Liver (tissue), 9 donors: Measurements from ENCODE around the gene PCNX2. TPM values are rescaled to one million over a fixed set of nuclear protein-coding genes. Genes with fewer than 3 reads are reported as not detected.

Experiments
- DNase-seq: peaks from one replicate; pipeline ENCODE4 v3.0.0-alpha.2; 2017; ENCODE audit warnings: low spot score
- H3K27ac ChIP-seq, 2 donors: one replicate each; pipeline ENCODE4 v1.7.0; 2013; ENCODE audit warnings: inconsistent platforms in 2 of 2, low read length in 2 of 2, control low read depth in 1 of 2, low read depth in 1 of 2, mild to moderate bottlenecking in 1 of 2
- H3K27me3 ChIP-seq, 4 donors: one replicate each; pipeline versions ENCODE4 v1.6.1 to v1.7.0; 2013; ENCODE audit warnings: low read length in 3 of 4, inconsistent platforms in 1 of 4, mild to moderate bottlenecking in 1 of 4, moderate library complexity in 1 of 4; ENCODE audit not compliant: control insufficient read depth in 4 of 4, insufficient read depth in 4 of 4
- H3K36me3 ChIP-seq, 4 donors: one replicate each; pipeline versions ENCODE4 v1.6.1 to v1.7.0; 2013; ENCODE audit warnings: low read length in 3 of 4, mild to moderate bottlenecking in 3 of 4, low read depth in 1 of 4, moderate library complexity in 1 of 4; ENCODE audit not compliant: control insufficient read depth in 4 of 4, insufficient read depth in 3 of 4
- H3K4me1 ChIP-seq, 4 donors: one replicate each; pipeline versions ENCODE4 v1.6.1 to v1.7.0; 2013; ENCODE audit warnings: low read length in 3 of 4, mild to moderate bottlenecking in 3 of 4, moderate library complexity in 1 of 4; ENCODE audit not compliant: control insufficient read depth in 4 of 4, insufficient read depth in 4 of 4
- H3K4me3 ChIP-seq, 3 donors: one replicate each; pipeline versions ENCODE4 v1.6.1 to v1.7.0; 2013; ENCODE audit warnings: low read length in 3 of 3, control low read depth in 1 of 3, low read depth in 1 of 3, mild to moderate bottlenecking in 1 of 3
- H3K9ac ChIP-seq, 2 donors: one replicate each; pipeline ENCODE4 v1.7.0; 2013; ENCODE audit warnings: low read length in 2 of 2, mild to moderate bottlenecking in 2 of 2, moderate library complexity in 2 of 2, control low read depth in 1 of 2, low read depth in 1 of 2
- H3K9me3 ChIP-seq, 4 donors: one replicate each; pipeline versions ENCODE4 v1.6.1 to v1.7.0; 2013; ENCODE audit warnings: low read length in 3 of 4; ENCODE audit not compliant: control insufficient read depth in 4 of 4
- EGR1 ChIP-seq, 2 donors: IDR thresholded peaks; 2 replicates each; pipeline ENCODE4 v1.6.1; 2016 to 2018; ENCODE audit warnings: antibody characterized with exemption in 2 of 2, low read depth in 2 of 2
- FOXA1 ChIP-seq: IDR thresholded peaks from 2 replicates; pipeline ENCODE4 v1.6.1; 2016; ENCODE audit warnings: antibody characterized with exemption
- FOXA2 ChIP-seq: IDR thresholded peaks from 2 replicates; pipeline ENCODE4 v1.6.1; 2016; ENCODE audit warnings: antibody characterized with exemption
- GABPA ChIP-seq, 2 donors: IDR thresholded peaks in 1 of 2; conservative IDR thresholded peaks in 1 of 2; 2 replicates each; pipeline ENCODE4 v1.6.1; 2016; ENCODE audit warnings: antibody characterized with exemption in 2 of 2, mild to moderate bottlenecking in 1 of 2, moderate library complexity in 1 of 2
- HNF4A ChIP-seq, 2 donors: conservative IDR thresholded peaks; 2 replicates each; pipeline ENCODE4 v1.6.1; 2016; ENCODE audit warnings: antibody characterized with exemption in 2 of 2, mild to moderate bottlenecking in 2 of 2
- HNF4G ChIP-seq: IDR thresholded peaks from 2 replicates; pipeline ENCODE4 v1.6.1; 2016; ENCODE audit warnings: antibody characterized with exemption
- JUND ChIP-seq, 2 donors: IDR thresholded peaks; 2 replicates each; pipeline ENCODE4 v1.6.1; 2016; ENCODE audit warnings: antibody characterized with exemption in 2 of 2
- NR2F2 ChIP-seq: IDR thresholded peaks from 2 replicates; pipeline ENCODE4 v1.6.1; 2016; ENCODE audit warnings: antibody characterized with exemption
- RAD21 ChIP-seq, 2 donors: IDR thresholded peaks; 2 replicates each; pipeline ENCODE4 v1.6.1; 2016; ENCODE audit warnings: antibody characterized with exemption in 2 of 2, mild to moderate bottlenecking in 2 of 2
- RXRA ChIP-seq, 2 donors: IDR thresholded peaks; 2 replicates each; pipeline ENCODE4 v1.6.1; 2017 to 2018; ENCODE audit warnings: antibody characterized with exemption in 2 of 2, mild to moderate bottlenecking in 1 of 2
- SP1 ChIP-seq: IDR thresholded peaks from 2 replicates; pipeline ENCODE4 v1.6.1; 2018; ENCODE audit warnings: antibody characterized with exemption, mild to moderate bottlenecking
- TAF1 ChIP-seq: conservative IDR thresholded peaks from 2 replicates; pipeline ENCODE4 v1.6.1; 2016; ENCODE audit warnings: antibody characterized with exemption, mild to moderate bottlenecking
- YY1 ChIP-seq: IDR thresholded peaks from 2 replicates; pipeline ENCODE4 v1.6.1; 2016; ENCODE audit warnings: antibody characterized with exemption, mild to moderate bottlenecking
- WGBS: extraction: QIAGEN DNeasy Blood & Tissue Kit; methylation state at CpG from one replicate; pipeline ENCODE4 v1.1.7; 2013; 5-methylcytosine and 5-hydroxymethylcytosine counted together
- polyA plus RNA-seq, 2 donors: library from polyadenylated mRNA; stranded (reverse) in 1 of 2; unstranded in 1 of 2; fragments of 200-250 nt in 1 of 2; fragments of >200 nt in 1 of 2; fragmentation: Nextera tagmentation in 1 of 2; extraction: Ambion mirVana in 1 of 2; gene quantifications; one replicate each; pipeline versions ENCODE4 v1.2.1 to v1.2.3, GENCODE V29; 2013 to 2015
- total RNA-seq, 2 donors: library from RNA; depleted of rRNA; stranded (reverse); fragments of >200 nt; gene quantifications; one replicate each; pipeline ENCODE4 v1.2.3, GENCODE V29; 2014
- TF ChIP-seq, protein P1 (sequence below): IDR thresholded peaks from 2 replicates; pipeline ENCODE4 v1.6.1; 2016; ENCODE audit warnings: antibody characterized with exemption, mild to moderate bottlenecking
- TF ChIP-seq, protein P2 (sequence below): fragments of 150-350 bp; IDR thresholded peaks from 2 replicates; pipeline ENCODE4 v1.5.1; 2017; ENCODE audit warnings: improper control_type of control experiment, low read depth, low read length; ENCODE audit not compliant: missing input control
- TF ChIP-seq, protein P3 (sequence below): IDR thresholded peaks from 2 replicates; pipeline ENCODE4 v1.6.1; 2016; ENCODE audit warnings: antibody characterized with exemption
- TF ChIP-seq, protein P4 (sequence below): IDR thresholded peaks from 2 replicates; pipeline ENCODE4 v1.6.1; 2016; ENCODE audit warnings: antibody characterized with exemption
- donor health status: healthy.
- donor health status: healthy.
- donor health status: healthy.
- donor health status: healthy.
- donor health status: healthy.

The PCNX2 gene
- total and polyA plus RNA-seq, 4 donors, result 0.20 to 3.1 (median 0.92) TPM

DNA sequence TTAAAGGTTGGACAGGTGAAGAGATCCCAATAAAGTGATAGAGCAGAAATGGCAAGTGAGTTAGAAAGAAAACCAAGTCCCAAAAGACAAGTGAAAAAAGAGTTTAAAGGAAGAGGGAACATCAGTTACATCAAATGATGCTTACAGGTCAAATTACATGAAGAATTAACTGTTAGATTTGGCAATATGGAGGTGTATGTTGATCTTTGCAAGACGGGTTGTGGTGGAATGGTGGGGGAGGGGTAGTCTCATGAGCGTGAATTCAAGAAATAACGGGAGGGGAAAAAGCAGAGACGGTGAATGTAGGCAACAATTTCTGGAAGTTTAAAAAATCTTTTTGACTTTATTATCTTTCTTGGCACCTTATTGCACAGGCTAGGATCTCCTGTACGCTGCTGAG, 268.5 kb downstream of the PCNX2 start:
- TF ChIP-seq SP1 (no peak), NR2F2 (no peak), FOXA2 (no peak), TAF1 (no peak), RAD21 (IDR thresholded peaks at IDR 0.05) (no peak), GABPA (IDR thresholded peaks at IDR 0.05 in 1 of 2, conservative IDR thresholded peaks at IDR 0.05 in 1 of 2) (no peak), HNF4A (conservative IDR thresholded peaks at IDR 0.05) (no peak), JUND (IDR thresholded peaks at IDR 0.05) (no peak), EGR1 (IDR thresholded peaks at IDR 0.05; ENCODE audit: low read depth in 2 of 2) (no peak)
- TF ChIP-seq, protein P1, sequence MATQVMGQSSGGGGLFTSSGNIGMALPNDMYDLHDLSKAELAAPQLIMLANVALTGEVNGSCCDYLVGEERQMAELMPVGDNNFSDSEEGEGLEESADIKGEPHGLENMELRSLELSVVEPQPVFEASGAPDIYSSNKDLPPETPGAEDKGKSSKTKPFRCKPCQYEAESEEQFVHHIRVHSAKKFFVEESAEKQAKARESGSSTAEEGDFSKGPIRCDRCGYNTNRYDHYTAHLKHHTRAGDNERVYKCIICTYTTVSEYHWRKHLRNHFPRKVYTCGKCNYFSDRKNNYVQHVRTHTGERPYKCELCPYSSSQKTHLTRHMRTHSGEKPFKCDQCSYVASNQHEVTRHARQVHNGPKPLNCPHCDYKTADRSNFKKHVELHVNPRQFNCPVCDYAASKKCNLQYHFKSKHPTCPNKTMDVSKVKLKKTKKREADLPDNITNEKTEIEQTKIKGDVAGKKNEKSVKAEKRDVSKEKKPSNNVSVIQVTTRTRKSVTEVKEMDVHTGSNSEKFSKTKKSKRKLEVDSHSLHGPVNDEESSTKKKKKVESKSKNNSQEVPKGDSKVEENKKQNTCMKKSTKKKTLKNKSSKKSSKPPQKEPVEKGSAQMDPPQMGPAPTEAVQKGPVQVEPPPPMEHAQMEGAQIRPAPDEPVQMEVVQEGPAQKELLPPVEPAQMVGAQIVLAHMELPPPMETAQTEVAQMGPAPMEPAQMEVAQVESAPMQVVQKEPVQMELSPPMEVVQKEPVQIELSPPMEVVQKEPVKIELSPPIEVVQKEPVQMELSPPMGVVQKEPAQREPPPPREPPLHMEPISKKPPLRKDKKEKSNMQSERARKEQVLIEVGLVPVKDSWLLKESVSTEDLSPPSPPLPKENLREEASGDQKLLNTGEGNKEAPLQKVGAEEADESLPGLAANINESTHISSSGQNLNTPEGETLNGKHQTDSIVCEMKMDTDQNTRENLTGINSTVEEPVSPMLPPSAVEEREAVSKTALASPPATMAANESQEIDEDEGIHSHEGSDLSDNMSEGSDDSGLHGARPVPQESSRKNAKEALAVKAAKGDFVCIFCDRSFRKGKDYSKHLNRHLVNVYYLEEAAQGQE, result no peak
- TF ChIP-seq, protein P2, sequence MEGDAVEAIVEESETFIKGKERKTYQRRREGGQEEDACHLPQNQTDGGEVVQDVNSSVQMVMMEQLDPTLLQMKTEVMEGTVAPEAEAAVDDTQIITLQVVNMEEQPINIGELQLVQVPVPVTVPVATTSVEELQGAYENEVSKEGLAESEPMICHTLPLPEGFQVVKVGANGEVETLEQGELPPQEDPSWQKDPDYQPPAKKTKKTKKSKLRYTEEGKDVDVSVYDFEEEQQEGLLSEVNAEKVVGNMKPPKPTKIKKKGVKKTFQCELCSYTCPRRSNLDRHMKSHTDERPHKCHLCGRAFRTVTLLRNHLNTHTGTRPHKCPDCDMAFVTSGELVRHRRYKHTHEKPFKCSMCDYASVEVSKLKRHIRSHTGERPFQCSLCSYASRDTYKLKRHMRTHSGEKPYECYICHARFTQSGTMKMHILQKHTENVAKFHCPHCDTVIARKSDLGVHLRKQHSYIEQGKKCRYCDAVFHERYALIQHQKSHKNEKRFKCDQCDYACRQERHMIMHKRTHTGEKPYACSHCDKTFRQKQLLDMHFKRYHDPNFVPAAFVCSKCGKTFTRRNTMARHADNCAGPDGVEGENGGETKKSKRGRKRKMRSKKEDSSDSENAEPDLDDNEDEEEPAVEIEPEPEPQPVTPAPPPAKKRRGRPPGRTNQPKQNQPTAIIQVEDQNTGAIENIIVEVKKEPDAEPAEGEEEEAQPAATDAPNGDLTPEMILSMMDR, result no peak
- TF ChIP-seq, protein P3, sequence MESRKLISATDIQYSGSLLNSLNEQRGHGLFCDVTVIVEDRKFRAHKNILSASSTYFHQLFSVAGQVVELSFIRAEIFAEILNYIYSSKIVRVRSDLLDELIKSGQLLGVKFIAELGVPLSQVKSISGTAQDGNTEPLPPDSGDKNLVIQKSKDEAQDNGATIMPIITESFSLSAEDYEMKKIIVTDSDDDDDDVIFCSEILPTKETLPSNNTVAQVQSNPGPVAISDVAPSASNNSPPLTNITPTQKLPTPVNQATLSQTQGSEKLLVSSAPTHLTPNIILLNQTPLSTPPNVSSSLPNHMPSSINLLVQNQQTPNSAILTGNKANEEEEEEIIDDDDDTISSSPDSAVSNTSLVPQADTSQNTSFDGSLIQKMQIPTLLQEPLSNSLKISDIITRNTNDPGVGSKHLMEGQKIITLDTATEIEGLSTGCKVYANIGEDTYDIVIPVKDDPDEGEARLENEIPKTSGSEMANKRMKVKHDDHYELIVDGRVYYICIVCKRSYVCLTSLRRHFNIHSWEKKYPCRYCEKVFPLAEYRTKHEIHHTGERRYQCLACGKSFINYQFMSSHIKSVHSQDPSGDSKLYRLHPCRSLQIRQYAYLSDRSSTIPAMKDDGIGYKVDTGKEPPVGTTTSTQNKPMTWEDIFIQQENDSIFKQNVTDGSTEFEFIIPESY, result no peak
- Histone ChIP-seq H3K9ac (no peak overlapping the region), H3K4me1 (no peaks in the 10 kb centered on the region), H3K9me3 (no peaks in the 10 kb centered on the region), H3K4me3 (no peak overlapping the region), H3K27ac (no peak overlapping the region), H3K27me3 (peaks cover 0 to 6% (median under 1%) of the 10 kb centered on the region in 4 donors), H3K36me3 (no peaks in the 10 kb centered on the region)
- DNase-seq, result no peak
- WGBS, result 83% methylated on average over 5 of the region's 5 CpGs

DNA sequence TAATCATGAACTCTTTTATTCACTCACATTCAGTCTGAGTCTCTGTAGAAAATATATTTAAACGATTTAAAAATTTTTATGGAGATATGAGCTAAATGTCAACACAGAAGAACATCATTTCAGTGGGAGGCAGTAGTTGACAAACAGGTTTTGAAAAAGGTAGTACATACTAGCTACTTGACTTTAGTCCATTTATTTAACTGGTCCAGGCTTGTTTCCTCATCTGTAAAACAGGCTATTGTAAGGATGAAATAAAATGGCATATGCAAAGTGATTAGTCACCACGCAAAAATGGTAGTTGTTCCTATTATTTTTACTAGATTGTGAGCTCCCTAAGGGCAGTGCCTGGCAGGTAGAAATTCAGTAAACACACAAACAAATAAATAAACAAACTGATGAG, 270.0 kb downstream of the PCNX2 start:
- Histone ChIP-seq H3K4me3 (no peak overlapping the region), H3K27me3 (peaks cover 0 to 2% (median under 1%) of the 10 kb centered on the region in 4 donors), H3K9ac (no peak overlapping the region), H3K36me3 (no peaks in the 10 kb centered on the region), H3K4me1 (no peaks in the 10 kb centered on the region), H3K27ac (no peak overlapping the region), H3K9me3 (no peaks in the 10 kb centered on the region)
- 74% methylated on average over 2 of the region's 2 CpGs for whole genome bisulfite sequencing
- no peak for DNase-seq
- no peak for TF ChIP-seq RXRA (IDR thresholded peaks at IDR 0.05)
- TF ChIP-seq, protein P4, sequence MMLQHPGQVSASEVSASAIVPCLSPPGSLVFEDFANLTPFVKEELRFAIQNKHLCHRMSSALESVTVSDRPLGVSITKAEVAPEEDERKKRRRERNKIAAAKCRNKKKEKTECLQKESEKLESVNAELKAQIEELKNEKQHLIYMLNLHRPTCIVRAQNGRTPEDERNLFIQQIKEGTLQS, result no peak
- TF ChIP-seq JUND (IDR thresholded peaks at IDR 0.05), result no peak
- TF ChIP-seq, protein P3, result no peak
- no peak for TF ChIP-seq HNF4G
- no peak for TF ChIP-seq GABPA (IDR thresholded peaks at IDR 0.05 in 1 of 2, conservative IDR thresholded peaks at IDR 0.05 in 1 of 2)
- TF ChIP-seq TAF1, result no peak
- TF ChIP-seq, protein P1, result no peak
- no peak for TF ChIP-seq FOXA1
- no peak for TF ChIP-seq HNF4A (conservative IDR thresholded peaks at IDR 0.05)
- TF ChIP-seq YY1, result no peak
